ENCODE results near the gene CUL3. TPM values are rescaled to one million over a fixed set of nuclear protein-coding genes. Genes with fewer than 3 reads are reported as not detected.
A peak's percentile ranks its signal among the peaks of the same experiment; 100 is the strongest.
"Not testable (repeated sequence)": the region's sequence is repeated elsewhere in the genome, so short reads cannot be mapped to it uniquely, and the experiment has no call there.

Gene CUL3
- total RNA-seq (2014; rRNA removed; shearing (Covaris generic)), result 29.3 and 30.3 TPM in 2 replicates

DNA sequence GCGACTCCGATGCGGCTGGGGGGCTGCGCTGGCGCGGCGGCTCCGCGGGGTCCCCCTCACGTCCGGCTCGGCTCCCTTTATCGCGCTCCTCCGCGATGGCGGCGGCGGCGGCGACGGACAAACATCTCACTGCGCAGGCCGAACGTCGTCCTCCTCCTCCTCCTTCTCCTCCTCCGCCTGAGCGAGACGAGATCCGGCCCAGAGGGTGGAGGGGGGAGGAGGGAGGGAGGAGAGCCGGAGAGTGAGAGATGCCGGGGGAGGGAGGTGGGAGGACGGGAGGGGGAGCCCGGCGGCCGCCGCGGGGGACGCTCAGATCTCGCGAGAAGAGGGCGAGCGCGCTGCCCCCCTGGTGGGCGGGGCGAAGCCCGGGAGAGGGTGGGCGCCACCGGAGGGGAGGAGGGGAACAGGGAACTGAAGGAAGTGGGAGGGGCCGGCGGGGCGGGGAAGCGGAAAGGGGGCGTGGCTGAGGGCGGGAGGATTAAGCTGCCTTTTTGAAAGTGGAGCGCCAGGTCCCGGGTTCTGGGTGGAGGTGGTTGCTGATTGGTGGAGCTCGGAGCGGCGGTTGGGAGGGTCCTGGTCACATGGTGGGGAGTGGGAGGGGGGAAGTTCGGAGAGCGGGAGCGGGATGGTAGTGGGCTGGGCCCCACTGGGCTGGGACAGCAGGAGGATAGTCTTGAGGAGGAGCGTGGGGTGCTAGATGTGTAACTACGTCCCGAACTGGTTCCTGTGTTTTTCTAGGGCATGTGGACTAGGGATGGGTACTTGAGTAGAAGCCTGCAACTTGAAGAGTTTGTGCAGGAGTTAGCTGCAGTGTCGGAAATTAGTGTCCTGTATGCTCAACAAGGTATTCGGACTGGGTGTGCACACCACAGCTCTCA, at the start of gene CUL3:
TSS of gene CUL3 (minus strand) at position 153 of the 878 bp plus-strand sequence. CDS start 354 bp downstream, outside the sequence.
- peak; percentile 96 for DNase-seq (ENCODE audit: low spot score)

DNA sequence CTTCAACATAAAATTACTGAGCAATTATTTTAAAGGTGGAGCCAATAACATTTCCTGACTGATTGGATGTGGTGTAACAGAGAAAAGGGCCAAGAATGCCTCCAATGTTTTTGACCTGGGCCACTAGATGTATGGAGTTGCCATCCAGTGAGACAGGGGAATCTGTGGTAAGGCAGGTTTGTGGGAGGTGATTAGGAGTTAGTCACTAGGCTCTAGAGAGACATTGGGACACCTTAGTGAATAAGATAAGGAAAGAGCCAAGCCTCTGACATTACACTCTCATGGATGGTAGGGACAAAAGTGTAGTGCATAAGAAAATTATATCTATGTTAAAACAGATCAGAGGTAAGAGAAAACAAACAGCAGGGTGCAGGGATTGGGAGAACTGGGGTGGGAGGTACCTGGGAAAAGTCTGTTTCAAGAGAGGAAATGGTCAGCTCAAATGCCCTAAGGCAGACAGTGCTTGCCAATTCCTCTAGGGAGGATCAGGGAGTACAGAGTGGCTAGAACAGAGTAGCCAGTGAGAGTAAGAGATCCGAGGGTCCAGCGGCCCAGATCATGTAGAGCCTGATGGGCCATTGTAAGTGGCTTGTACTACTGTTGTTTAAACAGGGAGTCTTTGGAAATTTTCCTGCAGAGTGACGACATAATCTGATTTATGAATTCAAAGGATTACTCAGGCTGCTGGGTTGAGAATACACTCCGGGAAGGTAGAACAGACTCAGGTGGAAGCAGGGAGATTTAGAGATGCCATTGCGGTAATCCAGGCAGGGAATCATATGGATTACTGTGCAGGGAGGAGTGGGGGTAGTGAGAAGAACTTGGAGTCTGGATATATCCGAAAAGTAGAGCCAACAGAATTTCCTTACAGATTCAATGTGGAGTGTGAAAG, 45.7 kb upstream of the CUL3 start:
- no peak for DNase-seq (ENCODE audit: low spot score)

DNA sequence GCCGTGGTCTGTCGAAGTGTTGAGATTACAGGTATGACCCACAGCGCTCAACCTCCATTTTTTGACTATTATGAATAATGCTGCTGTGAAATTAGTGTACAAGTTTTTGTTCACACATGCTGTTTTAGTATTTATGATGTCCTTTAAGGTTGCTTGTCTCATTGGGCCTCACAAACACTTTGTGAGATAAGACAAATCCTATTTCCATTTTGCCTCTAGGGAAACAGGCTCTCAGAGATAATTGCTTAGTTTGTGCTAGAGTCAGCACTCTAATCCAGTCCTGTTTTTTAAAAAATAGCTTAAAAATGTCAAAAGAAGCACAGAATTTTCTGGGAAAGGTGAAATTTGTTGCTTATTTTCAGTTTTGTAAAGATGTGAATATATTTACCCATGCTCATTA, 43.3 kb upstream of the CUL3 start:
- DNase-seq (ENCODE audit: low spot score), result no peak

DNA sequence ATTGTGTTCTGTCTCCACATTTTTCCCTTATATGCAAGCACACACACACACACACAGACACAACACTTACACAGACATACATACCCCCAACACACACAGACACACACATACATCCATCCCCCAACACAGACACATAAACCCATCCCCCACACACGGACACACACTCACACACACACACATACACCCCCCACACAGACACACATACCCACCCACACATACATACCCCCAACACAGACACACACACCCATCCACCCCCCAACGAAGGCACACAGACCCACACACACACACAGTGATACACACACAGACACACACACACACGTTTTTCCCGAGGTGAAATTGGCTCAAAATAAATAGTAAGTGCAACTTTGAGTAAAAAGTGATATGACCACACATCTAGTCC, 41.6 kb upstream of the CUL3 start:
- no peak for DNase-seq (ENCODE audit: low spot score)

DNA sequence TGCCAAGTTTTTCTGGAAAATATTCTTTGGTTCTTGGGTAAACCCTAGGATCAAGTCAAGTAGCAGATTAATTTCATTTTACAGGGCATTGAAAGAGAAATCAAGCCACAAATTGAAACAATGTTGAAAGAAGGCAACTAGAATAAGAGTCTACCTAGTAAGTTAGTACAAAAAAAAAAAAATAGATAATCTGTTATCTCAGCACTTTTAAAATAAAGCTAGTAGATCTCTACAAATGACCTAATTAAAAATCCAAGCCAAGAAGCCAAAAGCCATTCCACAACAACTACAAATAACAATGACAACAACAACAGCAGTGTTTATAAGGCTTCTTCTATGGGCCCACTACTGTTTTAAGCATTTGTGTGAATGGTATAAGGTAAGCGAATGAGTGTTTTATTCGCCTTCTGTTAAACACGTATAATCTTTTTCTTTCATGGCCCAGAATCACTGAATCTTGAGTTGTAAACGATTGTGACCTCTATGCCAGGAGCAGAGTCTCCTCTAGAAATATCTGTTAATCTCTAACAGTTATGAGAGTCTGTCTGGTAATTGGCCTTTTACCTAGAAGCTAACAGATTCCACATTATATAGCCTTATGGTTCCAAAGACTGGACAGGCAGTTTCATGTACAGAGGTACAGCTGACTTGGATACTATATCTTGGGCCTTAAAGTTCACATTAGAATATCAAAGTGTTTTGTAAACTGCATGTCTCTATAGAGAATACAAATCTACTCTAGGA, 28.6 kb upstream of the CUL3 start:
- DNase-seq (ENCODE audit: low spot score), result no peak

DNA sequence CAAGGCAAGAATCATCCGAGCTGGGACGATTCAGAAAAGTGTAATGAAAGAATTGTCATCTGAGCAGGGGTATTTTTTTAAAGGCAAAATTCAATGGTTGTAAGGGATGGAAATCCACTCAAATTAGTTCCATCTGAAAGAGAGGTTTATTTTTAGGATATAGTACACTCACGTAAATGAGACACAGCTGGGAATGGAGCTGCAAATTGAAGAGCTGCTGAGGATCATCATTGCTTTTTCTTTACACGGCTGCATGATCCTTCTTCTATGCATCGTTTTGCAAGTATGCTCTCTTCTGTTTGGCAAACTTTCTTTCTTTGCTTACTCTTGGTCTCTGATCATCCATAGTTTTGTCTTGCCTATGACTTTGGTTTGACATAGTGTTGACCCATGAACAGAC, 27.4 kb upstream of the CUL3 start:
- no peak for DNase-seq (ENCODE audit: low spot score)

DNA sequence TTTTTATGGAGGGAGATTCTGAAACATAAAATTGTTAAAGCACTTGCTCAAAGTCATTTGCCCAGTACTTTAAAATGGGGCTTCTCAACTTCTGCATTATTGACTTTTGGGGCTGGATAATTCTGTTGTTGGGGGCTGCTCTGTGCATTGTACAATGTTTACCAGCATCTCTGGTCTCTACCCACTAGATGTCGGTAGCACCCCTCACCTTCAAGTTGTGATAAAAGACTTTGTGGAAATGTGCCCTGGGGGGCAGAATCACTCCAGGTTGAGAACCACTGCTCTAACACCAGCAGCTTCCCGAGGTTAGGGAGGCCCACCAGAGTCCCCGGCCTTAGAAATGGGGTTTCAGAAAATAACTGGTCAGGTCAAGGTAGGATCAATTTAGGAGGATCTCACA, 26.8 kb upstream of the CUL3 start:
- DNase-seq (ENCODE audit: low spot score), result peak; percentile 9

DNA sequence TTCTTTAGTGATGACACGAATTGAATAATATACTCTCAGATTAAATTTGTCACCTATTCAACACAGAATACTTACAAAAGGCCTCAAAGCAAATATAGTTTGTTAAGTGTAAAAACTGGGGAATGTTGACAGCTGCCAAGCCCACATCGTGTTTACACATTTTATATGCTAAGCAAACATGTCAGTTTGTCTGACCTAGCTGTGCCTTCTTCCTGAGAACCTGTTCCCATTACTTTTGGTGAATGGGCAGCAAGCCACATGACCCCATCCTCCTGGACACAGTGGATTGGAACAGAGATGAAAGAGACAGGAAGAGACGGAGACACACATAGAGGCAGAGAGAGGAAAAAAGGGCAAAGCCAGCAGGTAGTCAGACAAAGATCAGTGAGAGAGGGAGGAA, 22.9 kb upstream of the CUL3 start:
- DNase-seq (ENCODE audit: low spot score), result no peak

DNA sequence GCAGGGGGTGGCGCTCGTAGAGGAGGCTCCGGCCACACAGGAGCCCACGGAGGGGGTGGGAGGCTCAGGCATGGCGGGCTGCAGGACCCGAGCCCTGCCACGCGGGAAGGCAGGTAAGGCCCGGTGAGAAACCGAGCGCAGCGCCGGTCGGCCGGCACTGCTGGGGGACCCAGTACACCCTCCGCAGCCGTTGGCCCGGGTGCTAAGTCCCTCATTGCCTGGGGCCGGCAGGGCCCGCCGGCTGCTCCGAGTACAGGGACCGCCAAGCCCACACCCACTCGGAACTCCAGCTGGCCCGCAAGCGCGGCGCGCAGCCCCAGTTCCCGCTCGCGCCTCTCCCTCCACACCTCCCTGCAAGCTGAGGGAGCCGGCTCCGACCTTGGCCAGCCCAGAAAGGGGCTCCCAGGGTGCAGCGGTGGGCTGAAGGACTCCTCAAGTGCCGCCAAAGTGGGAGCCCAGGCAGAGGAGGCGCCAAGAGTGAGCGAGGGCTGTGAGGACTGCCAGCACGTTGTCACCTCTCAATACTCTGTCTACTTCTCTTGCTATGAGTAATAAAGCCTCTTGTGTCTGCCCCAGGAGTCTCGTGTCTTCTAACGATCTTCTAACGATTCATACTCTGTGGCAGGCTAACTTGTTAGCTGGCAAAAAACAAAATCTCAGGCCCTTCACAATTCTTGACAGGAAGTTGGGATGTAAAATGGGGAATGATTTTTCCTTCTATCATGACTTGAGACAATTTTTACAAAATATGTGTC, 18.8 kb upstream of the CUL3 start:
- DNase-seq (ENCODE audit: low spot score), result not testable (repeated sequence)

DNA sequence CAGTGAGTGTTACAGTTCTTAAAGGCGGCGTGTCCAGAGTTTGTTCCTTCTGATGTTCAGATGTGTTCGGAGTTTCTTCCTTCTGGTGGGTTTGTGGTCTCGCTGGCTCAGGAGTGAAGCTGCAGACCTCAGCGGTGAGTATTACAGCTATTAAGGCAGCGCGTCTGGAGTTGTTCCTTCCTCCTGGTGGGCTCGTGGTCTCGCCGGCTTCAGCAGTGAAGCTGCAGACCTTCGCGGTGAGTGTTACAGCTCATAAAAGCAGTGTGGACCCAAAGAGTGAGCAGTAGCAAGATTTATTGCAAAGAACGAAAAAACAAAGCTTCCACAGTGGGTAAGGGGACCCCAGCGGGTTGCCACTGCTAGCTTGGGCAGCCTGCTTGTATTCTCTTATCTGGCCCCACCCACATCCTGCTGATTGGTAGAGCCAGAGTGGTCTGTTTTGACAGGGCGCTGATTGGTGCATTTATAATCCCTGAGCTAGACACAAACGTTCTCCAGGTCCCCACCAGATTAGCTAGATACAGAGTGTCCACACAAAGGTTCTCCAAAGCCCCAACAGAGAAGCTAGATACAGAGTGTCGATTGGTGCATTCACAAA, 17.7 kb upstream of the CUL3 start:
- DNase-seq (ENCODE audit: low spot score), result not testable (repeated sequence)

DNA sequence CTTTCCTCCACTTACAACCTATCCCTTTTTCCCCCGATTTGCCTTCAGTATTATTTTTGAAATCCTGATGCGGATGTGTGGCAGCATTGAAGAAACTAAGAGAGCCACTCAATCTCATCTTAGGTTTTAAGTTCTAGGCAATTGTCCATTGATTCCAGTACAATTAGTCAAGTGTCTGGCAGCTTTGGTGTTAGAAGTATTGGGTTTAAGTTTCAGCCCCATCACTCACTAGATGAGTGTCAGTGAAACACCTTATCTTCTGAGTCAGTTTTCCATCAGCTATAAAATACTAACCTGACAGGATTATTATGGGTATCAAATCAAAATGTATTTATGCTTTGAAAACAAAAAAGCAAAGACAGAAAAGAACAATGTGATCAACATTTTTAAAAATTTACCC, 16.8 kb upstream of the CUL3 start:
- no peak for DNase-seq (ENCODE audit: low spot score)

DNA sequence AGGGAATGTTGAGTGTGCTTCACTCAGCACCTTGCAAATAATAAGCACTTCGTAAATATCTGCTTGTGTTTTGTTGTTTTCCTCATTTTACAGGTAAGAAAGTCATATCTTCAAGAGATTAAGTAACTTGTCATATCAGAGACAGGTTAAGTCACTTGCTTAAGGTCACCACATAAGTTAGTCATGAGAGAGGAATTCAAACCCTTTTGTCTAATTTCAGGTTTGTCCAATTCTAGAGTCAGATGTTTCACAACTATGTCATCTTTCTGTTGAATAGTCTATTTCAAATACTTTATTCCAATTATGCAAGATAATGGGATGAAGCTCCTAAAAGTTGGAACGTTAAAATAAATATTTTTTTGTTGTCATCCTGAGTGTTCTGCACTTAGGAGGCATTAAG, 13.5 kb upstream of the CUL3 start:
- DNase-seq (ENCODE audit: low spot score), result no peak

DNA sequence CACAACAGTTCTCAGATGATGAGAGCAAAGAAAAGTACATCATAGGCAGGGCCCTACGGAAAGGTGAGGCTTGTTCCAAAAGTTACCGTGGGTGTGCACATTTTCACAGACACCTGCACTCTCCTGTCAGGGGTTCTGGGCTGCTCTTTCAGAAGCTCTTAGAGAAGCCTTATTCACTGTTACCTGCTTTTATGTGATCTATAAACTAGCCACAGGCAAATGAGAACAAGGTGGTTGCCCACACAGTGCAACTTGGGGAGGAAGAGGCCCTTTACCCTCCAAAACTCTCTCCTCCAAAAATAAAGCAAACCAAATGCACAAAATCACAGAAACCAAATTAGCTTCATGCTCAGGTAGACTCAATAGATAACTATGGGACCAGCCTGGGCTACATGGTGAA, 11.1 kb upstream of the CUL3 start:
- DNase-seq (ENCODE audit: low spot score), result no peak

DNA sequence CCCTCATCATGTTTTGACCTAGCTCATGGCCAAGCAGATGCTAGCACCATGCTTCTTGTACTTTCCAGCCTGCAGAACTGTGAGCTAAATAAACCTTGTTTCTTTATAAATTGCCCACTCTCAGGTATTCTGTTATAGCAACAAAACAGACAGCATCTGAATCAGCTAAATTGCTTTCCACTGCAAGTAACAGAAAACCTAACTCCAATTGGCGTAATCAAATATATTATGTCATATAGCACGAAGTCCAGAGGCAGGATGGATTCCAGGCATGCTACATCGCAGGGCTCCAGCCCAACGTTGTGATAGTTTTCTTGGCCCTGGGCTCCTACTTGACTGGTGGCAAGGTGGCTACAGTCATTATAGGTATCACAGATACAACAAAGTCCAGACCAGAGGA, 10.4 kb upstream of the CUL3 start:
- DNase-seq (ENCODE audit: low spot score), result no peak

DNA sequence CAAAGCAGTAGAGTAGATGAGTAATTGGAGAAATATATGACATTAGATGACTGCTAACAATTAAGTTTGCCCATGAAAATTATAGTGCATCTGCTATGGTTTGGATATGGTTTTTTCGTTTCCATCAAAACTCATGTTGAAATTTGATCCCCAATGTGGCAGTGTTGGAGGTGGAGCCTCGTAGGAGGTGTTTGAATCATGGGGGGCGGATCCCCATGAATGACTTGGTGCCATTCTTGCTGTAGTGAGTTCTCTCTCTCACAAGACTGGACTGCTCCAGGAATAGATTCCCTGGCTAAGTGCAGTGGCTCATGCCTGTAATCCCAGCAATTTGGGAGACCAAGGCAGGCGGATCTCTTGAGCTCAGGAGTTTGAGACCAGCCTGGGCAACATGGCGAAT, 9.7 kb upstream of the CUL3 start:
- no peak for DNase-seq (ENCODE audit: low spot score)

DNA sequence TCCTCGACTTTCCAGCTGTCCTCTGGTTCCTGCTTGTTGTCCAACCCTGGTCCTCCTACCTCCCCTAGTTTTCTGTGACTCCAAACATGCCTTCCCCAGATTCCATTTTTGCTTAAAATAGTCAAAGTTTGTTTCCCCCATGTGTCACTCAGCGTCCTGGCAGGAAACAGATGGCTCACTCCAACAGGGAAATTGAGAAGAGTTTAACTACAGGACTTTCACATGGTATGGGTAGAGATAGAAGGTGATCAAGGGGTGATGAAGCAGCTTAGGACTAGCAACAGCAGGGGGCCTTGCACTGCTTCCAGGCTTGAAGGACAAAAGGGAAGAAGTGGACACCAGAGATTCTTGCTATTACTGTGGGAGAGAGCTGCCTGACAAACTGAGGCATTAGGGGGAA, 6.1 kb upstream of the CUL3 start:
- DNase-seq (ENCODE audit: low spot score), result no peak

DNA sequence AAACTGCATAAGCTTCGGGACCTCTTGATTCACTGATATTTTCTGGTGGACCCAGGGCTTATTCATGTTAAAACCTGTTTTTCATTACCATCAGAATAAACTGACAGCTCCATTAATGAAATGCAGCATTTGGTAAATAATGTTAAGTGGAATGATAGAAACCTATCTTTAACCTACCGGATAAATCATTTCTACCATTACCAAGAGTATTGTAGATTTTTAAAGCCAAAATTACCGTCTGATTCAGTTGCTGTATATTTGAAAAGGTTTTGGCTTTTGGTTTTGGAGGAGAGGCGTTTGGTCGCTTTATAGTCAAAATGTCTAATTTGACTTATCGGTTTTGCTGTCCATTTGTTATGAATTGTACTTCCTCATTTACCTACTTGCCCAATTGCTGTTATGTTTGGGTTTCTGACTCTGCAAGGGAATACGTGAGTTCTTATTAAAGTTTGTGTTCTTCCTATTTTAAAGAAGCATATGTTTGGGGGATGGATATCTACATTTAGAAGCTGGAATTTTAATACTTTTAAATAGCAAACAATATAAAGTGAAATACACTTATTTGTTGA, 1.0 kb upstream of the CUL3 start:
- no peak for DNase-seq (ENCODE audit: low spot score)

DNA sequence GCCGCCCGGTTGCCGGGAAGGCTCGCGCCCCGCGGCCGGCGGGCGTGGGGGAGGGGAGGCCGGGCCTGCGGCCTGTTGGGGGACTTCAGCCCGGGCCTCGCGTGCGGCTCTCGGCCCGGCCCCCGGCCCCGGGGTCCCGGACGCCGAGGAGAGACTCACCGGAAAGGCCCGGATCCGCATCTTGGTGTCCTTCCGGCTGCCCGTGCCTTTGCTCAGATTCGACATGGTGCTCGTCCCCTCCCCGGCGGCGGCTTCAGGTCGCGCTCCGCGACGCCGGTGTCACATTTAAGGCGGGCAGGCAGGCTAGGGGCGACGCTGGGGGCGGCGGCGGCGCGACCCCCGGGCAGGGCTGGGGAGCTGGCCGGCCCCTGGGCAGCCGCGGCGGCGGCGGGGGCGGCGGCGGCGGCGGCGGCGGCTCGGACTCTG, 365 bp downstream of the CUL3 start:
- DNase-seq (ENCODE audit: low spot score), result peak; percentile 20

DNA sequence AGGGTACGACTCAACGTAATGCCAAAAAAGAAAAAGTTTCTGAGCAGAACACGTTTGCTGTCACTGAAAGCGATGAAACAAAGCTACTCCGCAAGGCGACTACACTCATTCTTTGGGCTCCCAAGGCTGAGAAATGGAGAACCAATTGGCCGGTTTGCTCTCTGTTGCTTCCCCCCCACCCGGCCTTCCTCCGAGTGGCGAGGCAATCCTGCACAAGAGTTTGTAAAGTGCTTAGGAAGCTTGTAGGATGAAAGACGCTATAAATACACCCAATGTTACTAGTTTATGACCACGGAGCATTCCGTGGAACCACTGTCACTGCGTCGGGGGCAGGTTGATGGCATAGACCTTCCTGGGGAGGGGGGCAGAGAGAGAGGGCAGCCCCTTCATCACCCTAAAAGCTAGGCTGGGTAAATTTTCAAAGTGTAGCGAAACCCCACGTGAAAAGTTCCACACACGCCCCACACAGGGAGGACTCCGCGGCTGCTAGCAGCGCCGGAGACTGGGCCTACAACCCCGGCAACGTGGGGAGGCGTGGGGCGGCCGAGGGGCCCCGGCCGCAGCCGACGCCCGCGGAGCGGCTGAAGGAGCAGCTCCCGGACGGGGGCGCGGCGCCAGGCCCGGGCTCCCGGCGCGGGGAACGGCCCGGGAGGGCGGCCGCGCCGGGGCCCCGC, 915 bp downstream of the CUL3 start:
- DNase-seq (ENCODE audit: low spot score), result peak; percentile 42

DNA sequence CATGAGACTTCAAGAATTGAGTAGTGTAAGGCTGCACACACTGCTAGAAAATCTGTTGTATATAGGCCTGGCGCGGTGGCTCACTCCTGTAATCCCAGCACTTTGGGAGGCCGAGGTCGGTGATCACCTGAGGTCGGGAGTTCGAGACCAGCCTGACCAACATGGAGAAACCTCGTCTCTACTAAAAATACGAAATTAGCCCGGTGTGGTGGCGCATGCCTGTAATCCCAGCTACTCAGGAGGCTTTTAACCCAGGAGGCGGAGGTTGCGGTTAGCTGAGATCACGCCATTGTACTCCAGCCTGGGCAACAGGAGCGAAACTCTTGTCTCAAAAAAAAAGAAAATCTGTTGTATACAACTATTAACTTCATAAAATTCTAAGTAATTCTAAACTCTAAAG, 2.1 kb downstream of the CUL3 start:
- DNase-seq (ENCODE audit: low spot score), result not testable (repeated sequence)
